Measurements from ENCODE around the gene SYNGR3. TPM values are rescaled to one million over a fixed set of nuclear protein-coding genes. Genes with fewer than 3 reads are reported as not detected.

Gene SYNGR3
- total and polyA plus RNA-seq, 2 of the 13 experiments (the other 11 are each of a cell fraction or from before 2014, with no cell fraction given), result 0.97 to 5.7 TPM

- TF ChIP-seq, protein P1, sequence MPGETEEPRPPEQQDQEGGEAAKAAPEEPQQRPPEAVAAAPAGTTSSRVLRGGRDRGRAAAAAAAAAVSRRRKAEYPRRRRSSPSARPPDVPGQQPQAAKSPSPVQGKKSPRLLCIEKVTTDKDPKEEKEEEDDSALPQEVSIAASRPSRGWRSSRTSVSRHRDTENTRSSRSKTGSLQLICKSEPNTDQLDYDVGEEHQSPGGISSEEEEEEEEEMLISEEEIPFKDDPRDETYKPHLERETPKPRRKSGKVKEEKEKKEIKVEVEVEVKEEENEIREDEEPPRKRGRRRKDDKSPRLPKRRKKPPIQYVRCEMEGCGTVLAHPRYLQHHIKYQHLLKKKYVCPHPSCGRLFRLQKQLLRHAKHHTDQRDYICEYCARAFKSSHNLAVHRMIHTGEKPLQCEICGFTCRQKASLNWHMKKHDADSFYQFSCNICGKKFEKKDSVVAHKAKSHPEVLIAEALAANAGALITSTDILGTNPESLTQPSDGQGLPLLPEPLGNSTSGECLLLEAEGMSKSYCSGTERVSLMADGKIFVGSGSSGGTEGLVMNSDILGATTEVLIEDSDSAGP (CRISPR knock-in tag; IDR thresholded peaks at IDR 0.05; ENCODE audit: borderline replicate concordance), result peak; percentile 42; the same call in 1 of the 2 replicates
- no peak for TF ChIP-seq ZNF326 (CRISPR knock-in tag; IDR thresholded peaks at IDR 0.05; ENCODE audit: borderline replicate concordance)
- TF ChIP-seq ZBTB7B (CRISPR knock-in tag; IDR thresholded peaks at IDR 0.05), result peak; percentile 18; the same call in 1 of the 2 replicates
- 0 out of 2 replicates have a peak, but pooled peaks have one; percentile 35 for TF ChIP-seq YEATS2 (CRISPR knock-in tag; IDR thresholded peaks at IDR 0.05; ENCODE audit: borderline replicate concordance)
- TF ChIP-seq, protein P2, sequence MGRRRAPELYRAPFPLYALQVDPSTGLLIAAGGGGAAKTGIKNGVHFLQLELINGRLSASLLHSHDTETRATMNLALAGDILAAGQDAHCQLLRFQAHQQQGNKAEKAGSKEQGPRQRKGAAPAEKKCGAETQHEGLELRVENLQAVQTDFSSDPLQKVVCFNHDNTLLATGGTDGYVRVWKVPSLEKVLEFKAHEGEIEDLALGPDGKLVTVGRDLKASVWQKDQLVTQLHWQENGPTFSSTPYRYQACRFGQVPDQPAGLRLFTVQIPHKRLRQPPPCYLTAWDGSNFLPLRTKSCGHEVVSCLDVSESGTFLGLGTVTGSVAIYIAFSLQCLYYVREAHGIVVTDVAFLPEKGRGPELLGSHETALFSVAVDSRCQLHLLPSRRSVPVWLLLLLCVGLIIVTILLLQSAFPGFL (CRISPR knock-in tag; IDR thresholded peaks at IDR 0.05), result no peak
- no peak for TF ChIP-seq ZNF331 (CRISPR knock-in tag; IDR thresholded peaks at IDR 0.05)
- 0 out of 2 replicates have a peak, but pooled peaks have one; percentile 25 for TF ChIP-seq ZNF317 (CRISPR knock-in tag; IDR thresholded peaks at IDR 0.05)
- TF ChIP-seq SNRNP70 (IDR thresholded peaks at IDR 0.05; ENCODE audit: low read depth, low read length), result no peak
- no peak for TF ChIP-seq HMG20A (CRISPR knock-in tag; IDR thresholded peaks at IDR 0.05; ENCODE audit: borderline replicate concordance)
- no peak for TF ChIP-seq ZNF780A (CRISPR knock-in tag; IDR thresholded peaks at IDR 0.05)
- TF ChIP-seq KMT2A (CRISPR knock-in tag; IDR thresholded peaks at IDR 0.05), result no peak
- TF ChIP-seq, protein P3, sequence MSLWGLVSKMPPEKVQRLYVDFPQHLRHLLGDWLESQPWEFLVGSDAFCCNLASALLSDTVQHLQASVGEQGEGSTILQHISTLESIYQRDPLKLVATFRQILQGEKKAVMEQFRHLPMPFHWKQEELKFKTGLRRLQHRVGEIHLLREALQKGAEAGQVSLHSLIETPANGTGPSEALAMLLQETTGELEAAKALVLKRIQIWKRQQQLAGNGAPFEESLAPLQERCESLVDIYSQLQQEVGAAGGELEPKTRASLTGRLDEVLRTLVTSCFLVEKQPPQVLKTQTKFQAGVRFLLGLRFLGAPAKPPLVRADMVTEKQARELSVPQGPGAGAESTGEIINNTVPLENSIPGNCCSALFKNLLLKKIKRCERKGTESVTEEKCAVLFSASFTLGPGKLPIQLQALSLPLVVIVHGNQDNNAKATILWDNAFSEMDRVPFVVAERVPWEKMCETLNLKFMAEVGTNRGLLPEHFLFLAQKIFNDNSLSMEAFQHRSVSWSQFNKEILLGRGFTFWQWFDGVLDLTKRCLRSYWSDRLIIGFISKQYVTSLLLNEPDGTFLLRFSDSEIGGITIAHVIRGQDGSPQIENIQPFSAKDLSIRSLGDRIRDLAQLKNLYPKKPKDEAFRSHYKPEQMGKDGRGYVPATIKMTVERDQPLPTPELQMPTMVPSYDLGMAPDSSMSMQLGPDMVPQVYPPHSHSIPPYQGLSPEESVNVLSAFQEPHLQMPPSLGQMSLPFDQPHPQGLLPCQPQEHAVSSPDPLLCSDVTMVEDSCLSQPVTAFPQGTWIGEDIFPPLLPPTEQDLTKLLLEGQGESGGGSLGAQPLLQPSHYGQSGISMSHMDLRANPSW (CRISPR knock-in tag; IDR thresholded peaks at IDR 0.05; ENCODE audit: borderline replicate concordance), result no peak
- no peak for TF ChIP-seq ZBTB3 (CRISPR knock-in tag; IDR thresholded peaks at IDR 0.05; ENCODE audit: borderline replicate concordance, low read depth)
- no peak for TF ChIP-seq ZNF776 (CRISPR knock-in tag; IDR thresholded peaks at IDR 0.05)
- TF ChIP-seq HIVEP1 (CRISPR knock-in tag; IDR thresholded peaks at IDR 0.05), result 0 out of 2 replicates have a peak, but pooled peaks have one; percentile 43
- no peak for TF ChIP-seq SSRP1 (CRISPR knock-in tag; IDR thresholded peaks at IDR 0.05)
- peak; percentile 24; the same call in 1 of the 2 replicates for TF ChIP-seq MYC (CRISPR knock-in tag; IDR thresholded peaks at IDR 0.05; ENCODE audit: borderline replicate concordance)
- TF ChIP-seq ZNF629 (CRISPR knock-in tag; conservative IDR thresholded peaks at IDR 0.05), result no peak
- TF ChIP-seq SMAD3 (CRISPR knock-in tag; IDR thresholded peaks at IDR 0.05), result no peak
- TF ChIP-seq ZNF781 (CRISPR knock-in tag; IDR thresholded peaks at IDR 0.05; ENCODE audit: borderline replicate concordance, not compliant biosample characterization), result no peak
These were observed 773 bp downstream of the SYNGR3 start (continued) for GRCh38 chr16:1990351-1991134.

Data from HepG2 (cell line).